Liver (tissue), 9 donors: ENCODE data around the gene PRDM5. TPM values are rescaled to one million over a fixed set of nuclear protein-coding genes. Genes with fewer than 3 reads are reported as not detected.

Experiments
- DNase-seq: peaks from one replicate; pipeline ENCODE4 v3.0.0-alpha.2; 2017; ENCODE audit warnings: low spot score
- H3K27ac ChIP-seq, 2 donors: one replicate each; pipeline ENCODE4 v1.7.0; 2013; ENCODE audit warnings: inconsistent platforms in 2 of 2, low read length in 2 of 2, control low read depth in 1 of 2, low read depth in 1 of 2, mild to moderate bottlenecking in 1 of 2
- H3K27me3 ChIP-seq, 4 donors: one replicate each; pipeline versions ENCODE4 v1.6.1 to v1.7.0; 2013; ENCODE audit warnings: low read length in 3 of 4, inconsistent platforms in 1 of 4, mild to moderate bottlenecking in 1 of 4, moderate library complexity in 1 of 4; ENCODE audit not compliant: control insufficient read depth in 4 of 4, insufficient read depth in 4 of 4
- H3K36me3 ChIP-seq, 4 donors: one replicate each; pipeline versions ENCODE4 v1.6.1 to v1.7.0; 2013; ENCODE audit warnings: low read length in 3 of 4, mild to moderate bottlenecking in 3 of 4, low read depth in 1 of 4, moderate library complexity in 1 of 4; ENCODE audit not compliant: control insufficient read depth in 4 of 4, insufficient read depth in 3 of 4
- H3K4me1 ChIP-seq, 4 donors: one replicate each; pipeline versions ENCODE4 v1.6.1 to v1.7.0; 2013; ENCODE audit warnings: low read length in 3 of 4, mild to moderate bottlenecking in 3 of 4, moderate library complexity in 1 of 4; ENCODE audit not compliant: control insufficient read depth in 4 of 4, insufficient read depth in 4 of 4
- H3K4me3 ChIP-seq, 3 donors: one replicate each; pipeline versions ENCODE4 v1.6.1 to v1.7.0; 2013; ENCODE audit warnings: low read length in 3 of 3, control low read depth in 1 of 3, low read depth in 1 of 3, mild to moderate bottlenecking in 1 of 3
- H3K9ac ChIP-seq, 2 donors: one replicate each; pipeline ENCODE4 v1.7.0; 2013; ENCODE audit warnings: low read length in 2 of 2, mild to moderate bottlenecking in 2 of 2, moderate library complexity in 2 of 2, control low read depth in 1 of 2, low read depth in 1 of 2
- H3K9me3 ChIP-seq, 4 donors: one replicate each; pipeline versions ENCODE4 v1.6.1 to v1.7.0; 2013; ENCODE audit warnings: low read length in 3 of 4; ENCODE audit not compliant: control insufficient read depth in 4 of 4
- EGR1 ChIP-seq, 2 donors: IDR thresholded peaks; 2 replicates each; pipeline ENCODE4 v1.6.1; 2016 to 2018; ENCODE audit warnings: antibody characterized with exemption in 2 of 2, low read depth in 2 of 2
- FOXA1 ChIP-seq: IDR thresholded peaks from 2 replicates; pipeline ENCODE4 v1.6.1; 2016; ENCODE audit warnings: antibody characterized with exemption
- FOXA2 ChIP-seq: IDR thresholded peaks from 2 replicates; pipeline ENCODE4 v1.6.1; 2016; ENCODE audit warnings: antibody characterized with exemption
- GABPA ChIP-seq, 2 donors: IDR thresholded peaks in 1 of 2; conservative IDR thresholded peaks in 1 of 2; 2 replicates each; pipeline ENCODE4 v1.6.1; 2016; ENCODE audit warnings: antibody characterized with exemption in 2 of 2, mild to moderate bottlenecking in 1 of 2, moderate library complexity in 1 of 2
- HNF4A ChIP-seq, 2 donors: conservative IDR thresholded peaks; 2 replicates each; pipeline ENCODE4 v1.6.1; 2016; ENCODE audit warnings: antibody characterized with exemption in 2 of 2, mild to moderate bottlenecking in 2 of 2
- HNF4G ChIP-seq: IDR thresholded peaks from 2 replicates; pipeline ENCODE4 v1.6.1; 2016; ENCODE audit warnings: antibody characterized with exemption
- JUND ChIP-seq, 2 donors: IDR thresholded peaks; 2 replicates each; pipeline ENCODE4 v1.6.1; 2016; ENCODE audit warnings: antibody characterized with exemption in 2 of 2
- NR2F2 ChIP-seq: IDR thresholded peaks from 2 replicates; pipeline ENCODE4 v1.6.1; 2016; ENCODE audit warnings: antibody characterized with exemption
- RAD21 ChIP-seq, 2 donors: IDR thresholded peaks; 2 replicates each; pipeline ENCODE4 v1.6.1; 2016; ENCODE audit warnings: antibody characterized with exemption in 2 of 2, mild to moderate bottlenecking in 2 of 2
- RXRA ChIP-seq, 2 donors: IDR thresholded peaks; 2 replicates each; pipeline ENCODE4 v1.6.1; 2017 to 2018; ENCODE audit warnings: antibody characterized with exemption in 2 of 2, mild to moderate bottlenecking in 1 of 2
- SP1 ChIP-seq: IDR thresholded peaks from 2 replicates; pipeline ENCODE4 v1.6.1; 2018; ENCODE audit warnings: antibody characterized with exemption, mild to moderate bottlenecking
- TAF1 ChIP-seq: conservative IDR thresholded peaks from 2 replicates; pipeline ENCODE4 v1.6.1; 2016; ENCODE audit warnings: antibody characterized with exemption, mild to moderate bottlenecking
- YY1 ChIP-seq: IDR thresholded peaks from 2 replicates; pipeline ENCODE4 v1.6.1; 2016; ENCODE audit warnings: antibody characterized with exemption, mild to moderate bottlenecking
- polyA plus RNA-seq, 2 donors: library from polyadenylated mRNA; stranded (reverse) in 1 of 2; unstranded in 1 of 2; fragments of 200-250 nt in 1 of 2; fragments of >200 nt in 1 of 2; fragmentation: Nextera tagmentation in 1 of 2; extraction: Ambion mirVana in 1 of 2; gene quantifications; one replicate each; pipeline versions ENCODE4 v1.2.1 to v1.2.3, GENCODE V29; 2013 to 2015
- total RNA-seq, 2 donors: library from RNA; depleted of rRNA; stranded (reverse); fragments of >200 nt; gene quantifications; one replicate each; pipeline ENCODE4 v1.2.3, GENCODE V29; 2014
- TF ChIP-seq, protein P1 (sequence below): IDR thresholded peaks from 2 replicates; pipeline ENCODE4 v1.6.1; 2016; ENCODE audit warnings: antibody characterized with exemption
- TF ChIP-seq, protein P2 (sequence below): IDR thresholded peaks from 2 replicates; pipeline ENCODE4 v1.6.1; 2016; ENCODE audit warnings: antibody characterized with exemption, mild to moderate bottlenecking
- TF ChIP-seq, protein P3 (sequence below): IDR thresholded peaks from 2 replicates; pipeline ENCODE4 v1.6.1; 2016; ENCODE audit warnings: antibody characterized with exemption
- TF ChIP-seq, protein P4 (sequence below): fragments of 150-350 bp; IDR thresholded peaks from 2 replicates; pipeline ENCODE4 v1.5.1; 2017; ENCODE audit warnings: improper control_type of control experiment, low read depth, low read length; ENCODE audit not compliant: missing input control
- TF ChIP-seq, protein P5 (sequence below): IDR thresholded peaks from 2 replicates; pipeline ENCODE4 v1.6.1; 2016; ENCODE audit warnings: antibody characterized with exemption
- donor health status: healthy.
- donor health status: healthy.
- donor health status: healthy.
- donor health status: healthy.
- donor health status: healthy.

PRDM5 gene
- total and polyA plus RNA-seq, 4 donors: 0.17 to 4.0 (median 1.1) TPM

DNA sequence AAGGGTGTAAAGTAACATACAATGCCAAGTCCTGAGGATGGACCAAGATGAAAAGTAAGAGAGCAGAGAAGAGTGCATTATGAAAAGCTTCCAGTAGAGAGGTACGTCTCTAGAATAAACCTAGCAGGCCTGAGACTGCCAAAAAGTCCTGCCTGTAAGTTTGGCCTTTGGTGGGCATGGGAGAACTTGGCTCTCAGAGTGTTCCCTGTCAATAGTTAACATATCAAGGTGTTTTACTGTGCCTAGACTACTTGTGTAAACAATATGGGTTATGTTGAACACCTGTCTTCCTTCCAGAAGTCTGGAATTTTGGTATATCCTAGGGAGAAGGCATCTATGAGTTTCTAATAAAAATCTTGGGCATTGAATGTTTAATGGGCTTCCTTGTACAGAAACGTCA lies 60.1 kb downstream of the PRDM5 start (continued):
- TF ChIP-seq RAD21 (IDR thresholded peaks at IDR 0.05): no peak
- TF ChIP-seq TAF1: no peak

DNA sequence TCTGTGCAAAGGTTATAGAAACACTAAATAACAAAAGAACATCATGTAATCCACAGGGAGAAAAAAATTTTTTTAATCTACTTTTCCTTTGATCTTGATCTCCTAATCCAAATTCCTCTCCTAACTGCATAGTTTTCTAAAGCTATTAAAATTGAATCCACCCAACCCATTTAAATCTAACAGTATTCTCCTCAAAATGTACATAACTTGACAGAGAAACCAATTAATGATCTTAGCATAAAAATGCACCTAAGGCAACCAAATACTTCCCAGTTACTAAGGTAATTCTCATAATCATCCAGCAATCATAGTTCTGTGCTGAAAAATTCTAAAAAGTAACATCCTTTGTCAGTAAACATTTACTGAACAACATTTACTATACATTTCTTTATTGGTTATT lies 60.7 kb downstream of the PRDM5 start:
- Histone ChIP-seq H3K27me3 (no peaks in the 10 kb centered on the region), H3K4me1 (no peaks in the 10 kb centered on the region), H3K36me3 (no peaks in the 10 kb centered on the region), H3K9me3 (no peaks in the 10 kb centered on the region), H3K9ac (no peak overlapping the region), H3K4me3 (no peak overlapping the region), H3K27ac (no peak overlapping the region)
- TF ChIP-seq, protein P1, sequence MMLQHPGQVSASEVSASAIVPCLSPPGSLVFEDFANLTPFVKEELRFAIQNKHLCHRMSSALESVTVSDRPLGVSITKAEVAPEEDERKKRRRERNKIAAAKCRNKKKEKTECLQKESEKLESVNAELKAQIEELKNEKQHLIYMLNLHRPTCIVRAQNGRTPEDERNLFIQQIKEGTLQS: no peak
- TF ChIP-seq RXRA (IDR thresholded peaks at IDR 0.05) (no peak), HNF4A (conservative IDR thresholded peaks at IDR 0.05) (no peak), GABPA (IDR thresholded peaks at IDR 0.05 in 1 of 2, conservative IDR thresholded peaks at IDR 0.05 in 1 of 2) (no peak), HNF4G (no peak), NR2F2 (no peak), JUND (IDR thresholded peaks at IDR 0.05) (no peak), SP1 (no peak), FOXA2 (no peak), YY1 (no peak), RAD21 (IDR thresholded peaks at IDR 0.05) (no peak), FOXA1 (no peak), EGR1 (IDR thresholded peaks at IDR 0.05; ENCODE audit: low read depth in 2 of 2) (no peak), TAF1 (no peak)
- TF ChIP-seq, protein P2, sequence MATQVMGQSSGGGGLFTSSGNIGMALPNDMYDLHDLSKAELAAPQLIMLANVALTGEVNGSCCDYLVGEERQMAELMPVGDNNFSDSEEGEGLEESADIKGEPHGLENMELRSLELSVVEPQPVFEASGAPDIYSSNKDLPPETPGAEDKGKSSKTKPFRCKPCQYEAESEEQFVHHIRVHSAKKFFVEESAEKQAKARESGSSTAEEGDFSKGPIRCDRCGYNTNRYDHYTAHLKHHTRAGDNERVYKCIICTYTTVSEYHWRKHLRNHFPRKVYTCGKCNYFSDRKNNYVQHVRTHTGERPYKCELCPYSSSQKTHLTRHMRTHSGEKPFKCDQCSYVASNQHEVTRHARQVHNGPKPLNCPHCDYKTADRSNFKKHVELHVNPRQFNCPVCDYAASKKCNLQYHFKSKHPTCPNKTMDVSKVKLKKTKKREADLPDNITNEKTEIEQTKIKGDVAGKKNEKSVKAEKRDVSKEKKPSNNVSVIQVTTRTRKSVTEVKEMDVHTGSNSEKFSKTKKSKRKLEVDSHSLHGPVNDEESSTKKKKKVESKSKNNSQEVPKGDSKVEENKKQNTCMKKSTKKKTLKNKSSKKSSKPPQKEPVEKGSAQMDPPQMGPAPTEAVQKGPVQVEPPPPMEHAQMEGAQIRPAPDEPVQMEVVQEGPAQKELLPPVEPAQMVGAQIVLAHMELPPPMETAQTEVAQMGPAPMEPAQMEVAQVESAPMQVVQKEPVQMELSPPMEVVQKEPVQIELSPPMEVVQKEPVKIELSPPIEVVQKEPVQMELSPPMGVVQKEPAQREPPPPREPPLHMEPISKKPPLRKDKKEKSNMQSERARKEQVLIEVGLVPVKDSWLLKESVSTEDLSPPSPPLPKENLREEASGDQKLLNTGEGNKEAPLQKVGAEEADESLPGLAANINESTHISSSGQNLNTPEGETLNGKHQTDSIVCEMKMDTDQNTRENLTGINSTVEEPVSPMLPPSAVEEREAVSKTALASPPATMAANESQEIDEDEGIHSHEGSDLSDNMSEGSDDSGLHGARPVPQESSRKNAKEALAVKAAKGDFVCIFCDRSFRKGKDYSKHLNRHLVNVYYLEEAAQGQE: no peak
- TF ChIP-seq, protein P3, sequence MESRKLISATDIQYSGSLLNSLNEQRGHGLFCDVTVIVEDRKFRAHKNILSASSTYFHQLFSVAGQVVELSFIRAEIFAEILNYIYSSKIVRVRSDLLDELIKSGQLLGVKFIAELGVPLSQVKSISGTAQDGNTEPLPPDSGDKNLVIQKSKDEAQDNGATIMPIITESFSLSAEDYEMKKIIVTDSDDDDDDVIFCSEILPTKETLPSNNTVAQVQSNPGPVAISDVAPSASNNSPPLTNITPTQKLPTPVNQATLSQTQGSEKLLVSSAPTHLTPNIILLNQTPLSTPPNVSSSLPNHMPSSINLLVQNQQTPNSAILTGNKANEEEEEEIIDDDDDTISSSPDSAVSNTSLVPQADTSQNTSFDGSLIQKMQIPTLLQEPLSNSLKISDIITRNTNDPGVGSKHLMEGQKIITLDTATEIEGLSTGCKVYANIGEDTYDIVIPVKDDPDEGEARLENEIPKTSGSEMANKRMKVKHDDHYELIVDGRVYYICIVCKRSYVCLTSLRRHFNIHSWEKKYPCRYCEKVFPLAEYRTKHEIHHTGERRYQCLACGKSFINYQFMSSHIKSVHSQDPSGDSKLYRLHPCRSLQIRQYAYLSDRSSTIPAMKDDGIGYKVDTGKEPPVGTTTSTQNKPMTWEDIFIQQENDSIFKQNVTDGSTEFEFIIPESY: no peak
- TF ChIP-seq, protein P4, sequence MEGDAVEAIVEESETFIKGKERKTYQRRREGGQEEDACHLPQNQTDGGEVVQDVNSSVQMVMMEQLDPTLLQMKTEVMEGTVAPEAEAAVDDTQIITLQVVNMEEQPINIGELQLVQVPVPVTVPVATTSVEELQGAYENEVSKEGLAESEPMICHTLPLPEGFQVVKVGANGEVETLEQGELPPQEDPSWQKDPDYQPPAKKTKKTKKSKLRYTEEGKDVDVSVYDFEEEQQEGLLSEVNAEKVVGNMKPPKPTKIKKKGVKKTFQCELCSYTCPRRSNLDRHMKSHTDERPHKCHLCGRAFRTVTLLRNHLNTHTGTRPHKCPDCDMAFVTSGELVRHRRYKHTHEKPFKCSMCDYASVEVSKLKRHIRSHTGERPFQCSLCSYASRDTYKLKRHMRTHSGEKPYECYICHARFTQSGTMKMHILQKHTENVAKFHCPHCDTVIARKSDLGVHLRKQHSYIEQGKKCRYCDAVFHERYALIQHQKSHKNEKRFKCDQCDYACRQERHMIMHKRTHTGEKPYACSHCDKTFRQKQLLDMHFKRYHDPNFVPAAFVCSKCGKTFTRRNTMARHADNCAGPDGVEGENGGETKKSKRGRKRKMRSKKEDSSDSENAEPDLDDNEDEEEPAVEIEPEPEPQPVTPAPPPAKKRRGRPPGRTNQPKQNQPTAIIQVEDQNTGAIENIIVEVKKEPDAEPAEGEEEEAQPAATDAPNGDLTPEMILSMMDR: no peak
- TF ChIP-seq, protein P5, sequence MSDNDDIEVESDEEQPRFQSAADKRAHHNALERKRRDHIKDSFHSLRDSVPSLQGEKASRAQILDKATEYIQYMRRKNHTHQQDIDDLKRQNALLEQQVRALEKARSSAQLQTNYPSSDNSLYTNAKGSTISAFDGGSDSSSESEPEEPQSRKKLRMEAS: no peak
- no peak for DNase-seq
